GM21528 (cell line): ENCODE measurements around the gene FMO5.
"Not testable (repeated sequence)": the region's sequence is repeated elsewhere in the genome, so short reads cannot be mapped to it uniquely, and the experiment has no call there.

ENCODE experiments used
- ATAC-seq: cut with Tn5 transposase; IDR thresholded peaks from one replicate; pipeline ENCODE4 v1.9.1; 2021; ENCODE audit warnings: mild to moderate bottlenecking, moderate library complexity; ENCODE audit not compliant: unreplicated experiment, low FRiP score

Gene FMO5

DNA sequence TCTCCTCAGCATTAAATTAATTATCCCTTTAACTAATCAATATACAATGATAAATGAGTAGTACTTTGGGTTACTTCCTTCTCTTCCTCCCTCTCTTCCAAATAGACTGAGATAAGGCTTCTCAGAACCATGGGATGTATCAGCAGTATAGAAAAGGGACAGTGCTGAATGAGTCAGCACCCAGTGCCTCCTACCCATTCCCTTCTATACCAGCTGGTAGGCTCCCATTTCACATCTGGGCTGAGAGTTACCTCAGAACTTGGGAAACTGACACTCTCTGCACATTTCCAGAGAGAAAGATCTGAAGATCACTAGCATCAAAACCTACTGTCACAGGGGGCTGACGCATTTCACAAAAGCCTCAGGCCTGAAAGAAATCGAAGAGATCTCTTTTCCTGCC lies 68.0 kb downstream of the FMO5 start:
- not testable (repeated sequence) for ATAC-seq

DNA sequence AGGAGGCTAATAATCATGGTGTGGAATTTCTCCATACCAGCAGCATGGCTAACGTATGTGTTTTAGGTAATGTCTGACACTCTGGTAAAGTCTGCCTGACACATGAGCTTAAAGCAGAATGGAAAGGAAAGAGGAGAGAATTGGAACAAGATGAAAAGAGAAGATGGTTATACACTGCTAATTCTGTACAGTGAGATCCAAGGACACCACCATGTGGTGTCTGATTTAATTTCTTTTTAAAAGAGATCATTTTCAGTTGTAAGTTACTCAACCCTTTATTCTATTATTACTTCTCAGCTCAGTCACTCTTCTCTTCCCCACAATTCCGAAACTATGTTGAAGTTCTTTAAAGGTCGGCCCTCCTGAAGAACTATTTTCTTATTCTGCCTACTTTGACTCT lies 68.5 kb downstream of the FMO5 start:
- ATAC-seq: no peak

- no peak for ATAC-seq
These were observed 72.4 kb downstream of the FMO5 start for GRCh38 chr1:147152772-147153171.

DNA sequence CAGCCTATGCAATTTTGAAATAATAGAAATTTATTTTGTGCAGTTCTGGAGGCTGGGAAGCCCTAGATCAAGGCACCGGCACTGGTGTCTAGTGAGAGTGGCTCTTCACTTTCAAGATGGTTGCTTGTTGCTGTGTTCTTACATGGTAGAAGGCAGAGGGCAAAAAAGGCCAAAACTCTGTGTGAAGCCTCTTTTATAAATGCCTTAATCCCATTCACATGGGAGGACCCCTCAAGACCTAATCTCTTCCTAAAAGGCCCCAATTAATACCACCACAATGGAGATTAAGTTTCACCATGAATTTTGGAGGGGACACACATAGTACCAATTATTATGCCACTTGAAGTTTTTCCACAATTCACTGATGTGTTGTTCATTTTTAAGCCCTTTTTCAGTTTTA lies 73.9 kb downstream of the FMO5 start:
- no peak for ATAC-seq

DNA sequence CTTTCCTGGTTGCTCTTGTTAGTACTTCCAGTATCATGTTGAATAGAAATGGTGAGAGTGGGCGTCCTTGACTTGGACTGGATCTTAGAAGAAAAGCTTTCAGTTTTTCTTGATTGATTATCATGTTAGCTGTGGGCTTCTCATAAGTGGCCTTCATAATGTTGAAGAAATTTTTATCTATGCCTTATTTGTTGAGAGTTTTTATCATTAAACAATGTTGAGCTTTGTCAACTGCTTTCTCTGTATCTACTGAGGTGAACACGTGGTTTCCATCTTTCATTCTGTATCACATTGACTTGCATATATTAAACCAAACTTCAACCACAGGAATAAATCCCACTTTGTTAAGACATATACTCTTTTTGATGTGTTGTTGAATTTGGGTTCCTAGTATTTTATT lies 82.3 kb downstream of the FMO5 start:
- ATAC-seq: no peak
